ENCODE data around the gene FNDC11.
"Not testable (repeated sequence)": the region's sequence is repeated elsewhere in the genome, so short reads cannot be mapped to it uniquely, and the experiment has no call there.

The FNDC11 gene, protein sequence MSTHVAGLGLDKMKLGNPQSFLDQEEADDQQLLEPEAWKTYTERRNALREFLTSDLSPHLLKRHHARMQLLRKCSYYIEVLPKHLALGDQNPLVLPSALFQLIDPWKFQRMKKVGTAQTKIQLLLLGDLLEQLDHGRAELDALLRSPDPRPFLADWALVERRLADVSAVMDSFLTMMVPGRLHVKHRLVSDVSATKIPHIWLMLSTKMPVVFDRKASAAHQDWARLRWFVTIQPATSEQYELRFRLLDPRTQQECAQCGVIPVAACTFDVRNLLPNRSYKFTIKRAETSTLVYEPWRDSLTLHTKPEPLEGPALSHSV

DNA sequence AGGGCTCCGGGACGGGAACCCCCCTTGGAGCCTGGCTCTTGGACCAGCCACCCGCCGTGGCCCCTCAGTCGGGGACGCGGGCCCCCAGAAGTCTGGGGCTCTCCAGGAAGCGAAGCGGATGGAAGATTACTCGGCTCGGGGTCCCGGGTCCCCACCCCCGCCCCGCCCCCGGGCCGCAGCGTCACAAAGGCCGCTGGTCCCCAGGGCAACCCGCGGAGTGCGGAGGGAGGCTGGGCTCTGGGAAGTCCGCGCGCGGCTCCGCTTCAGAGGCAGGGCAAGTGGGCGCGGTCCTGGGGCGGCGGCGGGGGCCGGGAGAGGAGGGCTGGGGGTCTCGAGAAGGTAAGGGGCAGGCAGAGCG, at the start of gene FNDC11:
FNDC11 (plus strand) TSS at position 227 of the 358 bp plus-strand sequence. CDS start 1,505 bp downstream, outside the sequence.
- DNase-seq, result peak; percentile 61

DNA sequence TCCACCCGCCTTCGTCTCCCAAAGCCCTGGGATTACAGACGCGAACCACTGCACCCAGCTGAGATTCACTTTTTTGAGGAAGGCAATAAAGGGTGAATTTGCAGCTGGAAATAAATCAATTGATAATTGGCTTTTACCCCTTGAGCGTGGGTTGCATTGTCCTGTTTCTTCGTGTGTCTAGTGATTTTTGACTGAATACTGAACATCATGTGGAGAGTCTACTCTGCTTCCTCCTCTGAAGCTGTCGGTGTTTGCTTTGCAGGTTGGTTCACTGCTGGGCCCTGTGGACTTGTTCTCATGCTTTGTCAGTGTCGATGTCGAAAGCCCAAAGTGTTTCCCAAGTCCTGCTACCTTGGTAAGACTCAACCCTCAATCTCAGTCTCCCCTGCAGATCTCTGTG, 49.3 kb upstream of the FNDC11 start:
- DNase-seq, result no peak

DNA sequence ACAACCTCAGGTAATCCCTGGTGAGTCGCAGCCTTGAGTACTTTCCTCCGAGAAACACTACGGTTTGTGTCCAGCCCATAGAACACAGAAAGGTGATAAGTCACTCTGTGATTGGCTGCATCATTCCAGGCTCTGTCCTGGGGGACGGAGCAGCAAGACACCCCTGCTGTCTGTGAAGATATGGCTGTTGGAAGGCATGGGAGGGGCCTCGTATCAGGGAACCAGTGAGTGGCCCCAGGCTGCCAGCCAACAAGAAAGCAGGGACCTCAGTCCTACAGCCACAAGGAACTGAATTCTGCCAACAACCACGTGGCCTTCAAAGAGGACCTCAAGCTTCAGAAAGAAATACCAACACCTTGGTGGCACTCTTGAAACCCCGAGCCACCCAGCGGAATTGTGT, 48.7 kb upstream of the FNDC11 start:
- DNase-seq, result no peak

DNA sequence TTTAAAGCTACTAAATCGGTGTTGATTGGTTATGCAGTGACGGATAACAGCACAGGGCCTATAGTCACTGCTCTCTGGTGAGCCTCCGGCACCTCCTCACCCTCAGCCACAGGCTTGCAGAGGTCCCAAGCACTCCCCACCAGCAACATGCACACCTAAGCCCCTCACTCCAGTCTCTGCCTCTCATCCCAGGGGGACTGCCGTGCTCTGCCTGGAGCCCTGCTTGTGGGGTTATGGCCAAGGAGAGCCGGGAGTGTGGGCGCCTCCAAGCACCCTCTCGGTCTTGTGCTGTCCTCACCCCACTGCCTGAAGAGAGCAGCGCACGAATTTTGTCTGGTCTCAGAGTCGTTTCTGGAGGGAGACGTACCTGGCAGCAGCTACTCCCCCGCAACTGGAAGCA, 48.2 kb upstream of the FNDC11 start:
- no peak for DNase-seq

DNA sequence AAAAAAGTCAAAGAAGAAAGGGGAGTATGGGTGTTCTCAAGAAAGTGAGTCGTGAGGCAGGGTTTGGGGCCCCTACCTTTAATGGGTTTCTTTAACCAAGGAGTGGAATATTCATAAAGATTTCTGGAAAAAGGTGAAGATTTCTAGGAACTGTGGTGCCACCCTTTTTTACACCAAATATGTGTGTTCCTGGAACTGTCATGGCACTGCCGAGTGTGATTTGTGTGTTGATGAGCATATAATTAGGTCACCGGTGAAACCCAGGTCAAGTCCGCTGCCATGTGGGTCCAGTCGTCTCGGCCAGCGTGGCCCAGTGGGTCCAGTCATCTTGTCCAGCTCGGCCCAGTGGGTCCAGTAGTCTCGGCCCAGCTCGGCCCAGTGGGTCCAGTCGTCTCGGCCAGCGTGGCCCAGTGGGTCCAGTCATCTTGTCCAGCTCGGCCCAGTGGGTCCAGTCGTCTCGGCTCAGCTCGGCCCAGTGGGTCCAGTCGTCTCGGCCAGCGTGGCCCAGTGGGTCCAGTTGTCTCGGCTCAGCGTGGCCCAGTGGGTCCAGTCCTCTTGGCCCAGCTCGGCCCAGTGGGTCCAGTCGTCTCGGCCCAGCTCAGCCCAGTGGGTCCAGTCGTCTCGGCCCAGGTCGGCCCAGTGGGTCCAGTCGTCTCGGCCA, 46.7 kb upstream of the FNDC11 start:
- no peak for DNase-seq

DNA sequence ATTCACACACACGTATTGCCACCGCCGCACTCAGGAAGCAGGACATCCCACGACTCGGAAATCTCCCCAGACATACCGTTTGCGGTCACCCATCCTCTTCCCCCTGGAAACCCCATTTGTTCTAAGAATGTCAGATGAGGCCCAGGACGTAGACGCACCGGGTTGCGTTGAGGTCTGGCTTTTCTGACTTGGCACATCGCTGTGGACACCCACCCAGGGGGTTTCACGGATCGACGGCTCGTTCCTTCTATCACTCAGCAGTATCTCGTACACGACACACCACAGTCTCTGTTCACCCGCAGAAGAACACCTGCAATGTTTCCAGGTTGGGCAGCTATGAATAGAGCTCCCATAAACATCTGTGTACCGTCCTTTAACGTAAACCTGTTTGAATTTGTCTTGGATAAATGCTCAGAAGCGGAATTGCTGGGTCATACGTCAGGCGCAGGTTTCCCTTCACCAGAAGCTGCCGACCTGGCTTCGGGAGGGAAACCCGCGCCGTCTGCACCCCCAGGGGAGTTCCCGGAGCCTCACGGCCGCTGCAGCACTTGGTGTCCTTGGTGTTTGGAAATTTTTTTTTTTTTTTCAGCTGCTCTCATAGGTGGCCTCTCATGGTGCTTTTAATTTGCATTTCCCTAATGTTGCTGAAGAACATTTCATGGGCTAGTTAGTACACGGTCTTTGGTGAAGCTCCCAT, 45.7 kb upstream of the FNDC11 start:
- DNase-seq, result no peak

DNA sequence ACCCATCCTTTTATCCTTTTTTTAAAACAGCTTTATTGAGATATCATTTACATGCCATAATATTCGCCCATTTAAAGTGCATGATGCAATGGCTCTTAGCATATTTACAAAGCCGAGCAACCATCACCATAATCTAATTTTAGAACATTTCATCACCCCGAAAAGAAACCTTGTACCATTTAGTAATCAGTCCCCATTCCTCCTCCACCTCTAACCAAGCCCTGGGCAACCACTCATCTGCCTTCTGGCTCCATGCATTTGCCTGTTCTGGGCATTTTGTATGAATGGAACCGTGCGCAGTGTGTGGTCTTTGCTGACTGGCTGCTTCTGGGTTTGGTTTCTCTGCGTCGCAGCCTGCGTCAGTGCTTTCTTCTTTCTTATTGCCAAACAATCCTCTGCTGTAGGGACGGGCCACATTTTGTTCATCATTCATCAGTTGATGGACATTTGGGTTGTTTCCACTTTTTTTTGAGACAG, 44.8 kb upstream of the FNDC11 start:
- no peak for DNase-seq

DNA sequence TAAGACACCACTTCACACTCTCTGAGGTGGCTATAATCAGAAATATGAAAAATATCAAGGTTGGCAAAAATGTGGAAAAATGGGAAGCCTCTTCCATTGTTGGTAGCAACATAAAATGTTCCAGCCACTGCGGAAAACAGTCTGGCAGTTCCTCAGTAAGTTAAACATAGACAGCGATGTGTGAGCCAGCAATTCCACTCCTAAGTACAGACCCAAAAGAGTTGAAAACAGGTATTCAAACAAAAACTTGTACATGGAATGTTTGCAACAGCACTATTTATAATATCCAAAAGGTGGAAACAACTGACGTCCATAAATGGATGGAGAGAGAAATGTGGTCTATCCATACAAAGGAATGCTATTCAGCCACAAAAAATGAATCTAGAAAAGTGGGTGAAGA, 40.8 kb upstream of the FNDC11 start:
- DNase-seq, result no peak

DNA sequence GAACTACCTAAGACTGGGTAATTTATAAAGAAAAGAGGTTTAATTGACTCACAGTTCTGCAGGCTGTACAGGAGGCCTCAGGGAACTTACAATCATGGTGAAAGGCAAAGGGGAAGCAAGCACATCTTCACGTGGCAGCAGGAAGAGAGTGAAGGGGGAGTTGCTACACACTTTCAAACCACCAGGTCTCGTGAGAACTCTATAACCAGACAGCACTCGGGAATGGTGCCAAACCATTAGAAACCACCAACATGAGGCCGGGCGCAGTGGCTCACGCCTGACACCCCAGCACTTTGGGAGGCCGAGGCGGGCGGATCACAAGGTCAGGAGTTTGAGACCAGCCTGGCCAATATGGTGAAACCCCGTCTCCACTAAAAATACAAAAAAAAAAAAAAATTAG, 39.4 kb upstream of the FNDC11 start:
- not testable (repeated sequence) for DNase-seq

DNA sequence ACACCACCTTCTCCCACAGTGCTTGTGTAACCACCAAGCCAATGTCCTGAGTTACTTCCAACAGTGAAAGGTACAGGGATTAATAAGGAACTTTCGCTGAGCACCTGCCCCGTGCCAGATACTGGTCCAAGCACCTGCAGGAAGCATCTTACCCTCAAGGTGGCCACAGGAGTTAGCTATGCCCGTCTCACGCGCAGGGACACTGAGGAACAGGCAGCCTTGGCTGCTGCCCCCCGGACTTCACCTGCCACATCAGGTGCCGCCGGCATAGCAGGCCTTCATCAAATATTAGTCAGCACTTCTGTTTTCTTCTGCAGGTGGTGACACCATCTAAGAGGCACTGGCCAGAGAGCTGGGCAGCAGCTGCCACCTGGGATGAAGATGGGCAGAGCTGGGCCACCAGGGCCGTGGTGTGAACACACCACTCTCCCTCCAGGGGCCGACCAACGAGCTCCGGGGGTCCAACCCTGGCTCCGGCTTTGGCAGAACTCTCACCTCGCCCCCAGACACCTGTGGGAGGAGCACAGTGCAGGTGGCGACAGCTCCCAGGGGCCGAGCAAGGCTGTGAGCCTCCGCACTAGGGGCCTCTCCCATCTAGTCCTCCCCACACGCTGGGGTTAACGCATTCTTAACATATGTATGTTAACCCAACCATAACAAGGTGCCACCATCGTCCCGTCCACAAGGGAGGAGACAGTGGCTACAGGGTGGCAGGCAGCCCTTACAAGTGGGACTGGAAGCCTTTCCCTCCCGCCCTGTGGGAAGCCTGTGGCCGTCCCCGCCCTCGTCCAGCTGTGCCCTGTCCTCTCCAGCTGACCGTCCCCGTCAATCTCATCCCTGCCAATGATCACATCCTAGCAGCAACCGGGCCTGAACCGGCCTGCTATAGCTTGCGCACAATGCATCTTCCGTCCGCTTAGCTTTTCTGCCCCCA, 36.3 kb upstream of the FNDC11 start:
- no peak for DNase-seq

DNA sequence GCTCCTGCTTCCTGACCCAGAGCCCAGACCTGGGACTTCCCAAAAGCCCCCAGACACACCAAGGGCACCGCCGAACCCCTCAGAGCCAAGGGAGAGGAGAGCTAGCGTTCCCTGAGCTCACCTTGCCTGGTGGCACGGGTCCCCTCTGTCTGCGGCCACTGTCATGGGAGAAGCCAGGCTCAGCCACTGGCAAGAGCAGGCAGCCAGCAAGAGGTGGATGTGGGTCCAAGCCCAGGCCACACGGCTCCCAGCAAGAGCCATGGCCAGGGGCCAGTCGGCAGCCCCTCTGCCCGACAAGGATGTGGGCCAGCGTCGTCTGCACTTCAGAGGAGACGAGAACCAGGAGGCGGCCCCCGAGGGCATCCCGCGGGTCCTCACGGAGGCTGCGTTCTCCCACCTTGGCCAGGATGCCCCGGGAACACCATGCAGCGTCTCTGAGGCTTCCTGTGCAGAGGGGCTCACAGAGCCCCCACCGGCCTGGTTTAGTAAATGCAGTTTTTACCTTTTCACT, 35.6 kb upstream of the FNDC11 start:
- peak; percentile 14 for DNase-seq

DNA sequence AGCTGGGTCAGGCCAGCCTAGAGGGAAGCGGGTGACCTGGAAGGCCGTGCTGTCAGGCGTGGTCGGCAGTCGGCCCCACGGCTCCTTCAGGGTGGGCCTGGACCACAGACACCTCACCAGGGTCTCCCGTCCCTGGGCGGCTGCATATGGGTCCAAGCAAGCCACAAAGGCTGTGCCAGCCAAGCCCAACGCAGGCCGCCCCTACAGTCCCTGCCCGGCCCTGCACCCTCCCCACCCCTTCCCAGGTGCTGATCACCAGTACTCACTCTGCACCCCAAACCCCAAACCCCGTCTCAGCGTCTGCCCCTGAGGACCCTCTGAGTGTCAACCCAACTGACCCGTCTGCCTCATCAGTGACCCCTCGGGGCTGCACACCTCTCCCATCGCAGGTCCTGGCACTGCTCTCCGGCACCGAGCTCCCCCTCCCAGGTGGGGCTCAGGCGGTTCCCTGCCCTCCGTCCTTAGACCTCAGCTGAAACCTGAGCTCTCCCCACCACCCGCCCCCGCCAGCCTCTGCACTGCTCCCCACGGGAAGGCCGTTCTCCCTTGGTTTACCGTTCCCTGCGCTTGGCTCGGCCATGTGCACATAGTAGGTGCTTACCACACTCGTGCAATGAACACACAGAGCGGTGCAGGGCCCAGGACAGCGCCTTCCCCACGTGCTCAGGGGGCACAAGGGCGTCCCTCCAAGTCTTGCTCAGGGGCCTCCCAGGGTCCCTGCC, 34.9 kb upstream of the FNDC11 start:
- peak; percentile 16 for DNase-seq

DNA sequence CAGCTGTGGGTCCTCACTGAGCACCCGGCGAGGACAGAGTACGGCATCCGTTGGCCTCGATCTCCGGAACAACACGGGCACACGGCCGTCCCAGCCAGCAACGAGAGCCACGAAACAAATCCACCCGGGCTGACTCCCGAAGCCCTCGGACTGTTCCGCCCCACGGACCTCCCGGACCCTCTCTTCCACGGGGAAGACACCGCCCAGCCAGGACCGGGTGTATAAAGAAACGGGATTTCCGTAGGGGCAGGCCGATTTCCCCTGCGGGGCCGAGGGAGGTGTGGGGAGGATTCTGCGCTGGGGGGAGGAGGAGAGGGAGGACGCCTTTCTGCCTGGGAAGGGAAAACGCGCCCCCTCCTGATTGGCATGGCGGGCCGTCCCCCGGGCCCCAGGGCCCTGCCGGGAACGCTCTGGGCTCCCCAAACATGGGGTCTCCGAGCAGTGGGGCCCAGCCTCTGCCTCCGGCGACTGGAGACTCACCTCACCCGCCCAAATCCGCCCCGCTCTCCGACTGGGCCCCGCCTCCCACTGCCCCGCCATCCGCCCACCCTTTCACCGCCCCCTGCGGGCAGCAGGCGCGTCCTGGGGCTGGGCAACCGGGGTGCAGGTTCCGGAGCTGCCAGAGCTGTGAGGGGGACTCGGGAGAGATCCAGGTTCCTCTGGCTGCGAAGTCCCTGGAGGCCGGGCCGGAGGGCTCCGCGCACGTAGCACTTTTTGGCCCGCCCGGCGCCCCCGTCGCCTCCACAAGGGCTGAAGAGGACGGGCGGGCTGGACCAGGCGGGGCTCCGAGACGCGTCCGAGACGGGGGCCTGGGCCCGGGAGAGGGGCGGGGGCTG, 34.1 kb upstream of the FNDC11 start:
- DNase-seq, result peak; percentile 69

DNA sequence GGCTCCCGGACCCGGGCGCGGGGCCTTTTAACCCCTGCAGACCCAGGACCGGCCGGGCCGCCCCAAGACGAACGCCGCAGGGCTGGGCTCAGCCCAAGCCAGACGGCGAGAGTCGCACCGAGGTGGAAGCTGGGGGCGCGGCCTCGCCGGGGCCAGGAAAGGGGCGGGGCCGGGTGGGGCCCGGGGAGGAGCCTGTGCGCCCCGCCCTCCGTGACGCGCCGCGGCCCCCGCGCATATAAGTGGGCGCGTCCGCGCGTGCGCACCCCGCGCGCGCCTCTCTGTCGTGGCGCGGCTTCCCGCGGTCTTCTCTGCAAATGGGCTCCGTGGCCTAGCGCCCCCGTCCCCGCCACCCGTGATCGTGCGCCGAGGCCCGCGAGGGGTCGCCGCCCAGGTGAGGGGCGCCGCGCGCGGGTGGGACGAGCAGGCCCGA, 33.4 kb upstream of the FNDC11 start, which contains the start of gene PPDPF:
PPDPF (plus strand) TSS at position 262 of the 430 bp plus-strand sequence. CDS start 544 bp downstream, outside the sequence.
- DNase-seq, result peak; percentile 82

DNA sequence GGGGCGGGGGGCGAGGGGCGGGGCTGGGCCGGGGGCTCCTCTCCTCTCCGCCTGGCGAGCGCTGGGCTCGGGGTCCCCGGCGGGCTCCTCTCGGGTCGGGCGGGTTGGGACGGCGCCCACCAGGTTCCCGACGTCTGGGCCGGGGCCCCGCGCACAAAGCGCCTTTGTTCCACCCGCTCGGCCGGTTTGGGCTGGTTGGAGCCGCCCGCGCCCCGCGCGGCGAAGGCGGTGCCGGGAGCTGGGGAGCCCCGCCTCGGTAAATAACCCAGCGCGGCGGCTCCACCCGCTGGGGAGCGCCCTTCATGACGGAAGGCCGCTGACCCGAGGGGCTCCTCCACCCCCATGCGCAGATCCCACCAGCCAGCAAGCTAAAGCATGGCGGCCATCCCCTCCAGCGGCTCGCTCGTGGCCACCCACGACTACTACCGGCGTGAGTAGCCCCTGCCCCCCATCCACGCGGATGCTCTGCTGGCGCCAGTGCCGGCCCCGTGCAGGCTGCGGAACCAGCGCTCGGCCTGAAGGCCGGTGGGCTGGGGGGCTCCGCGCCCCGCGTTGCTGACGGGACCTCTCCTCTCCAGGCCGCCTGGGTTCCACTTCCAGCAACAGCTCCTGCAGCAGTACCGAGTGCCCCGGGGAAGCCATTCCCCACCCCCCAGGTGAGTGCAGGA, 32.9 kb upstream of the FNDC11 start:
- DNase-seq, result peak; percentile 68

DNA sequence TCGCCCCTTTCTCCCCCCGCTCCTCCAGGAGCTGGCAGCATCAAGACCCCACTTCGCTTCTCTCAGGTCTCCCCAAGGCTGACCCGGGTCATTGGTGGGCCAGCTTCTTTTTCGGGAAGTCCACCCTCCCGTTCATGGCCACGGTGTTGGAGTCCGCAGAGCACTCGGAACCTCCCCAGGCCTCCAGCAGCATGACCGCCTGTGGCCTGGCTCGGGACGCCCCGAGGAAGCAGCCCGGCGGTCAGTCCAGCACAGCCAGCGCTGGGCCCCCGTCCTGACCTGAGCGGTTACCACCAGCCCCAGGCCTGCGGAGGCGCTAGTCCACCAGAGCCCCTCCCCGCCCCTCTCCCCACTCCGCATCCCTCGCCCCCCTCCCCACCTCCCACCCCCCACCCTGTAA, 32.4 kb upstream of the FNDC11 start:
- DNase-seq, result peak; percentile 19

DNA sequence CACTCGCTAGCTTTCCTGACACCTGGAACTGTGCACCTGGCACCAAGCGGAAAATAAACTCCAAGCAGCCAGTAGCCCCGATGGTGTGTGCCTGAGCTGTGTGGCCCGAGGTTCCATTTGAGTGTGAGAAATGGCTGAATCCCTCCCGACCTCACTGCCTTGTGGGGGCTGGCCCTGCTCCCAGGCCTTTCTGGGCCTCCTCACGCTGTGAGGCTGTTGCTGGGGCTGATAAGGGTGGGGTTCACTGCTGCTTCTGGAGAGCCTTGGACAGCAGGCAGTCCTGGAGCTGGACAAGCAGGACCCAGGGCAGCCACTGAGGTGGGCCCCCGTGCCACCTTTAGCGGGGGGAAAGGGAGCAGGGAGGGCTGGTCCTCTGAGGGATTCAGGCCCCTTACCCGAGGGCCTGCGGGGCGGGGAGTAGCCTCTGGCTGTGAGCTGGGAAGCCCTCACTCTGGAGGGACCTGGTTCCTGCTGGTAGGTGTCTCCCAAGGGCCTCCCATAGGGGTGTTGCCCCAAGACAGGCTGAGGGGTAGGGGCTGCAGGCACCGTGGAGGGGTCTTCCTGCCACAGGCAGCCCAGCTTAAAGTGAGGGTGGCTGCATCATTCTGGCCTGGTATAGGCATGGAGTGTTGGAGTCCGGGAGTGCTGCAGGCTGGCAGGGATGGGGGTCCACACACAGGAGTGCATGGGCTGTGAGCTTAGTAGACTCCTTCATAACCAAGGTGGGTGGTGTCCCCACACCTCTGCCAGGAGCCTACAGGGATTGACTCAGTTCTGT, 31.7 kb upstream of the FNDC11 start:
- DNase-seq, result peak; percentile 14

DNA sequence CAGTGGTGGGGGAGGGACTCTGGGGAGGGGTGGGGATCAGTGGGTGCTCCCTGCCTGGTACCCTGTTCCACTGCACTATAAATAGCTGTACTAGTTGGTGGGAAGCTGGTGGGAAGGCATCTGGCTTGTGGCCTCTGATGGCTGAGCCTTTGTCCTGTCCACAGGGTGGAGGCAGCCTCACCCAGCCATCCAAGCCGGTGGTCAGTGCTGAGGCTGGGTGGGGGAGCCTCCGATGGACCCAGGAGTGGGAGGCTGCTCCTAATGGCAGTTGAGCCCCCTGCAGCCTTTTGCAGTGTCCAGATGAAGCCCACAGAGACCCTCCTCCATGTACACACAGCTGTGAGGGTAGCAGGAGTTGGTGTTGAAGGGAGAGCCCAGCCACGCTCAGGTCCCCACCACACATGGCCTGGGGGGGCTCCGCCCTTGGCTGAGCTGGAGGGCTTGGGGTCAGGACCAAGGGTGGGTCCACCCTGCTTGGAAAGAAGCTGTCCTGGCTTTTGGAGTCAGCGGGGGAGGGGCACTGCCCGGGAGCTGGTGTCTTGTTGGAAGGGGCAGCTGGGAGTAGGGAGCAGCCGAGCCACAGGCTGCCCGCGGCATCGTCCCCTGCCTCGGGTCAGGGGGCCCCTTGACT, 30.9 kb upstream of the FNDC11 start:
- peak; percentile 14 for DNase-seq

DNA sequence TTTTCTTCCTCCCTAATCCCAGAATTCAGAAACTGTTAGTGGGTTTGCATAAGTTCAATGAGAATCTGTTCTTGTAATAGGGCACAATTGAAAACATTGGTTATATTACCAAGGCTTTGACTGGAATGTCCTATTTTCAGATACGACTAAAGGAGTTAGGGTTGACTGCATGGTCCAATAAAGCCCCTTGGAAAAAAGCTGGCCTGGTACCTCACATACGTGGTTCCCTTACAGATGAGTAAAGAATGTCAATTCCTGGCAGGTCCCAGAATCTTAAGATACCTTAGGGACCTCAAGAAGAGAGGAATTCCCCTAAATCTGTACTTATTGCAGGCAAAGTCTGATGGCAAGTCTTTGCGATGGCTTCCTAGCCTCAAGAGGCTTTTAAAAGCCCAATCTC, 28.8 kb upstream of the FNDC11 start:
- no peak for DNase-seq
